Natural killer cell treated with Interleukin-12 subunit alpha and Interleukin-12 subunit beta and Interleukin-15 and Interleukin-18, amount 100 ng/mL, for 72 hours (primary cell): ENCODE results near the gene FKBP6. TPM values are rescaled to one million over a fixed set of nuclear protein-coding genes. Genes with fewer than 3 reads are reported as not detected.
"Not testable (repeated sequence)": the region's sequence is repeated elsewhere in the genome, so short reads cannot be mapped to it uniquely, and the experiment has no call there.

Source experiments
- ATAC-seq, 2 donors: fragments of 150-1000 bp; cut with Tn5 transposase in 1 of 2; sonication (Bioruptor Pico), chemical (Tn5 transposase) in 1 of 2; 2 replicates each; pipeline ENCODE4 v1.10.0; 2021
- DNase-seq: peaks from one replicate; pipeline ENCODE4 v3.0.0; 2022; ENCODE audit warnings: low spot score
- H3K27ac Mint-ChIP-seq, 2 donors: 1 replicate in 1 of 2; 2 replicates in 1 of 2; pipeline ENCODE4 v1.8.0; 2022; ENCODE audit warnings: mixed read lengths in 2 of 2, mild to moderate bottlenecking in 1 of 2, moderate library complexity in 1 of 2
- H3K27me3 Mint-ChIP-seq, 2 donors: 1 replicate in 1 of 2; 2 replicates in 1 of 2; pipeline ENCODE4 v1.8.0; 2022; ENCODE audit warnings: mixed read lengths in 2 of 2
- H3K36me3 Mint-ChIP-seq: one replicate; pipeline ENCODE4 v1.8.0; 2022; ENCODE audit warnings: mixed read lengths
- H3K4me1 Mint-ChIP-seq, 2 donors: 1 replicate in 1 of 2; 2 replicates in 1 of 2; pipeline ENCODE4 v1.8.0; 2022; ENCODE audit warnings: low read depth in 2 of 2, mixed read lengths in 2 of 2, mild to moderate bottlenecking in 1 of 2
- H3K4me3 Mint-ChIP-seq: one replicate; pipeline ENCODE4 v1.8.0; 2022; ENCODE audit warnings: mixed read lengths
- H3K9me3 Mint-ChIP-seq: 2 replicates; pipeline ENCODE4 v1.8.0; 2022; ENCODE audit warnings: mixed read lengths
- total RNA-seq, 2 donors: library from RNA; stranded (reverse); gene quantifications; one replicate each; pipeline ENCODE4 v1.2.3, GENCODE V29; 2022

FKBP6 gene
- not detected for total RNA-seq

DNA sequence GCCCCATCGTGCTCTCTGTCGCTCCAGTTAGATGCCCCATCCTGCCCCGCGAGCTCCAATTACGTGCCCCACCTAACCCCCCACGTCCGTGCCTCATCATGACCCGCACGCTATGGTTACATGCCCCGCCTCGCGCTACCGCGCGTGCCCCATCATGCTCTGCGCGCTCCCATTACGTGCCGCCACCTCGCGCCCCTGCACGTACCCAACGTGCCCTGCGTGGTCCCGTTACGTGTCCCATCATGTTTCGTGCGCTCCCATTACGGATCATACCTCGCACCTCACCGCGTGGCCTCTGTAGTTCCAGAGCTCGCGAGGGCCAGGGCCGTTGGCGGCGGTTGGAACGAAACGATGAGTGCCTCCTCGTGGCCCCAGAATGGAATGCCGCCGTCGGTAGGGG, at the start of gene FKBP6, which contains the start of gene TRIM50:
FKBP6 (plus strand) TSS at position 240 of the 400 bp plus-strand sequence. CDS start 268 bp downstream, outside the sequence.
TRIM50 (minus strand) TSS at position 161 of the 400 bp plus-strand sequence. CDS start 3,295 bp downstream, outside the sequence.
- not testable (repeated sequence) for ATAC-seq, H3K36me3 Mint-ChIP-seq, DNase-seq, H3K4me3 Mint-ChIP-seq, H3K9me3 Mint-ChIP-seq, H3K27me3 Mint-ChIP-seq, H3K27ac Mint-ChIP-seq
- H3K4me1 Mint-ChIP-seq = peaks cover 7 to 11% of the 10 kb centered on the region in 2 donors

DNA sequence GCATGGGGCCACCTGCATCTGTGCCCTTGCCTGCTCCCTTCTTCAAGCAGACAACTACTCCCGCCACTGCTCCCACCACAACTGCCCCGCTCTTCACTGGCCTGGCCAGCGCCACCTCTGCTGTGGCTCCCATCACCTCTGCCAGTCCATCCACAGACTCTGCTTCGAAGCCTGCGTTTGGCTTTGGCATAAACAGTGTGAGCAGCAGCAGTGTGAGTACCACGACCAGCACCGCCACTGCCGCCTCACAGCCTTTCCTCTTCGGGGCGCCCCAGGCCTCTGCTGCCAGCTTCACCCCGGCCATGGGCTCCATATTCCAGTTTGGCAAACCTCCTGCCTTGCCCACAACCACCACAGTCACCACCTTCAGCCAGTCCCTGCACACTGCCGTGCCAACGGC, 30.7 kb upstream of the FKBP6 start:
- H3K9me3 Mint-ChIP-seq, H3K36me3 Mint-ChIP-seq, H3K27ac Mint-ChIP-seq, DNase-seq, H3K4me3 Mint-ChIP-seq, H3K27me3 Mint-ChIP-seq, H3K4me1 Mint-ChIP-seq: not testable (repeated sequence)
- peak; percentile 8 to 46 for ATAC-seq

DNA sequence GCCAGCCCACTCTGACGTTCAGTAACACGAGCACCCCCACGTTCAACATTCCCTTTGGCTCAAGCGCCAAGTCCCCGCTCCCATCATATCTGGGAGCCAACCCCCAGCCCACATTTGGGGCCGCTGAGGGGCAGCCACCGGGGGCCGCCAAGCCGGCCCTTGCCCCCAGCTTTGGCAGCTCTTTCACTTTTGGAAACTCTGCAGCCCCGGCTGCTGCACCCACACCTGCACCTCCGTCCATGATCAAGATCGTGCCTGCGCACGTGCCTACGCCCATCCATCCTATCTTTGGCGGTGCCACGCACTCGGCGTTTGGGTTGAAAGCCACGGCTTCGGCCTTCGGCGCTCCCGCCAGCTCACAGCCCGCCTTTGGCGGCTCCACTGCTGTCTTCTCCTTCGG, 30.3 kb upstream of the FKBP6 start:
- not testable (repeated sequence) for H3K36me3 Mint-ChIP-seq, H3K27me3 Mint-ChIP-seq, H3K4me3 Mint-ChIP-seq, H3K4me1 Mint-ChIP-seq, H3K27ac Mint-ChIP-seq, H3K9me3 Mint-ChIP-seq, DNase-seq, ATAC-seq

GRCh38 chr7:73299812-73300211, 28.1 kb upstream of the FKBP6 start:
- H3K36me3 Mint-ChIP-seq, ATAC-seq, H3K27me3 Mint-ChIP-seq, H3K4me1 Mint-ChIP-seq, DNase-seq, H3K4me3 Mint-ChIP-seq, H3K27ac Mint-ChIP-seq, H3K9me3 Mint-ChIP-seq: not testable (repeated sequence)

- H3K4me3 Mint-ChIP-seq, H3K27ac Mint-ChIP-seq, H3K36me3 Mint-ChIP-seq, DNase-seq, H3K9me3 Mint-ChIP-seq, ATAC-seq, H3K27me3 Mint-ChIP-seq, H3K4me1 Mint-ChIP-seq: not testable (repeated sequence)
These were observed 26.9 kb upstream of the FKBP6 start for GRCh38 chr7:73301108-73301507.

- H3K9me3 Mint-ChIP-seq, ATAC-seq: not testable (repeated sequence)
- peaks cover 18 to 21% of the 10 kb centered on the region in 2 donors for H3K4me1 Mint-ChIP-seq
These were observed 25.1 kb upstream of the FKBP6 start for GRCh38 chr7:73302846-73303245.

GRCh38 chr7:73303546-73303945, 24.4 kb upstream of the FKBP6 start:
- ATAC-seq = no peak

More at GRCh38 chr7:73302846-73303245, 25.1 kb upstream of the FKBP6 start:
- not testable (repeated sequence) for H3K4me3 Mint-ChIP-seq, H3K27me3 Mint-ChIP-seq, DNase-seq, H3K27ac Mint-ChIP-seq
- peaks cover 20% of the 10 kb centered on the region for H3K36me3 Mint-ChIP-seq

GRCh38 chr7:73304071-73304470, 23.9 kb upstream of the FKBP6 start:
- peaks cover 27% of the 10 kb centered on the region in 2 donors for H3K4me1 Mint-ChIP-seq
- no peak overlapping the region for H3K4me3 Mint-ChIP-seq
- no peaks in the 10 kb centered on the region for H3K27me3 Mint-ChIP-seq
- ATAC-seq (no peak), DNase-seq (no peak)
- H3K9me3 Mint-ChIP-seq = no peaks in the 10 kb centered on the region
- H3K36me3 Mint-ChIP-seq = peaks cover 20% of the 10 kb centered on the region
- H3K27ac Mint-ChIP-seq = no peak overlapping the region

More at GRCh38 chr7:73303546-73303945, 24.4 kb upstream of the FKBP6 start:
- H3K27me3 Mint-ChIP-seq = no peaks in the 10 kb centered on the region
- peaks cover 20% of the 10 kb centered on the region for H3K36me3 Mint-ChIP-seq
- H3K27ac Mint-ChIP-seq = no peak overlapping the region
- no peak for DNase-seq
- no peaks in the 10 kb centered on the region for H3K9me3 Mint-ChIP-seq
- H3K4me1 Mint-ChIP-seq = peaks cover 23 to 25% of the 10 kb centered on the region in 2 donors
- no peak overlapping the region for H3K4me3 Mint-ChIP-seq

DNA sequence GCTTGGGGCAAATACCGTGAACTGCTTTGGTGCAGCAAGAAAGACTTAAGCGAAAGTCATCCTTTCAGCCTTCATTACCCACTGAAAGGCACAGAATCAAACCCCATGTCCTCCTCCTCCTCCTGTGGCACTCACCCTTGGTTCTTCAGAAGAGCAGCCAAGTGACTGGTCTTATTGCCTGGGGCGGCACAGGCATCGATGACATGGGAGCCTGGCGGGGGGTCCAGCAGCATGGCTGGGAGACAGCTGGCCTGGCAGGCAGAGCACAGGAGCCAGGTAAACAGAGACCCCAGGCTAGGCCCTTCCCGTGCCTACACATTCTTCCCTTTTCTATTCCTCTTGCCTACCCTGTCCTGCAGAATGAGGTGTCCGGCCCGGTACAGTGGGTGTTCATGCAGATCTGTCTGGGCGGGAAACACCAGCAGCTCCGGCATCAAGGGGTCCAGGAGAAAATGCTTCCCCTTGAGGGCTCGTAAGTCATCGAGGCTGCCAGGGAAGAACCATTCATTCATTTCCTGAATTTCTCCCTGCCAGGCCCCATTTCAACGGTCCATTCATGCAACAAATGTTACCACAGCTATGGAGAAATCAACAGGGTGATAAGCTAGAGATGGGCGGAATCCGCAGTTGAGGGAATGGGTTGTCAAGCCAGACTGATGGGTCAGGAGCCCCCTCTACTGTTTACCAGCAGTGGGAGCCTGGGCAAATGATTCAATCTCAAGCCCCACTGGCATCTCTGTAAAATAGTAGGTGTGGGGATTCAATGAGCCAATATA, 23.2 kb upstream of the FKBP6 start:
- not testable (repeated sequence) for H3K27ac Mint-ChIP-seq, H3K27me3 Mint-ChIP-seq, ATAC-seq, DNase-seq, H3K9me3 Mint-ChIP-seq, H3K4me3 Mint-ChIP-seq
- Mint-ChIP-seq H3K36me3 (peaks cover 20% of the 10 kb centered on the region), H3K4me1 (peaks cover 30 to 31% of the 10 kb centered on the region in 2 donors)

DNA sequence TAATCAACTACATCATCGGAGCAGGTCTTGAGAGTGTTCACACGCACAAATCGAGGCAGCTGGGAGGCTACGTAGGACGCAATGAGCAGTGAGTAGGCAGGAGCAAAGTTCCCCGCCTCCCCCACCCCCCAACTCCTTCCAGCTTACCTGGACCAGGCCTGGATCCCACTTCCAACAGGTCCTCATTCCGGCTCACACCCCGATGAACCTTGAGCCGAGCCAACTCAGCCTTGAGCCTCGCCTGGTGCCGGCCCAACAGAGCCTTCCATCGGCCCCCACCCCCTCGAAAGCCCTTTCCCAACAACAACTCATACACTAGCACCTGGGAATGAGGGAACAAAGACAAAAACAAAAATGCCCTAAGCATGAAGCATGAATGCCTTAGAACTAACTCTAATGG, 20.5 kb upstream of the FKBP6 start:
- Mint-ChIP-seq H3K27me3 (no peaks in the 10 kb centered on the region), H3K4me1 (peaks cover 30 to 31% of the 10 kb centered on the region in 2 donors), H3K36me3 (peaks cover 20% of the 10 kb centered on the region), H3K27ac (peak overlapping the region; percentile 82 to 96), H3K9me3 (no peaks in the 10 kb centered on the region), H3K4me3 (peak overlapping the region; percentile 95)
- DNase-seq = no peak
- no peak for ATAC-seq

- H3K27ac Mint-ChIP-seq = peak overlapping the region; percentile 82 to 96
These were observed 19.8 kb upstream of the FKBP6 start for GRCh38 chr7:73308074-73308664.

DNA sequence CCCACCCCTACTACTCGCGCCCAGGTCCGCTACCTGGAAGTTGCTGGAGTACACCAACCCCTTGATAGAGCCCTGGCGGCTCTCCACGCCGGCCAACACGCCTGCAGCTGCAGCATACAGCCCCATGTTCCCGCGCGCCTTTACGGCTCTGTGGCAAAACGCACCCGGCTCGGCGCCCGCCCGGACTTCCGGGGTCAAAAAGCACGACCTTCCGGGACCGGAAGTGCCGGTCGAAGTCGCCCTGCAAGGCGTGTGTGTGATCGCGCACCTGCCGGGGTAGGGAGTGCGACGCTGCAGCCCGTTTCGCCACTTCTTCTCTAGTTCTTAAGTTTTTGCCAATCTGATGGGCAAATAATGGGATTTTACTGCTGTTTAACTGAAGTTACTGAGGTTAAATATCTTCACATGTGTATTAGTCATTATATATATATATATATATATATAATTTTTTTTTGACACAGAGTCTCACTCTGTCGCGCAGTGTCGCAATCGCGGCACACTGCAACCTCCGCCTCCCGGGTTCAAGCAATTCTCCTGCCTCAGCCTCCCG, 19.2 kb upstream of the FKBP6 start, which contains the start of gene NSUN5:
NSUN5 (minus strand) TSS at position 162 of the 550 bp plus-strand sequence; CDS start at position 126, 36 bp downstream.
- peak within 1 kb of the TSS; percentile 95 for H3K4me3 Mint-ChIP-seq
- DNase-seq (peak; percentile 95), ATAC-seq (peak; percentile 95)
- peak within 1 kb of the TSS; percentile 82 to 96 for H3K27ac Mint-ChIP-seq
- peaks cover 30 to 31% of the 10 kb centered on the region in 2 donors for H3K4me1 Mint-ChIP-seq
- H3K36me3 Mint-ChIP-seq = peaks cover 20% of the 10 kb centered on the region
- no peaks in the 10 kb centered on the region for H3K27me3 Mint-ChIP-seq
- no peaks in the 10 kb centered on the region for H3K9me3 Mint-ChIP-seq

More at GRCh38 chr7:73308074-73308664, 19.8 kb upstream of the FKBP6 start:
- Mint-ChIP-seq H3K4me1 (peaks cover 30 to 31% of the 10 kb centered on the region in 2 donors), H3K9me3 (no peaks in the 10 kb centered on the region), H3K4me3 (peak overlapping the region; percentile 95), H3K36me3 (peaks cover 20% of the 10 kb centered on the region), H3K27me3 (no peaks in the 10 kb centered on the region)
- ATAC-seq (peak; percentile 68), DNase-seq (no peak)

DNA sequence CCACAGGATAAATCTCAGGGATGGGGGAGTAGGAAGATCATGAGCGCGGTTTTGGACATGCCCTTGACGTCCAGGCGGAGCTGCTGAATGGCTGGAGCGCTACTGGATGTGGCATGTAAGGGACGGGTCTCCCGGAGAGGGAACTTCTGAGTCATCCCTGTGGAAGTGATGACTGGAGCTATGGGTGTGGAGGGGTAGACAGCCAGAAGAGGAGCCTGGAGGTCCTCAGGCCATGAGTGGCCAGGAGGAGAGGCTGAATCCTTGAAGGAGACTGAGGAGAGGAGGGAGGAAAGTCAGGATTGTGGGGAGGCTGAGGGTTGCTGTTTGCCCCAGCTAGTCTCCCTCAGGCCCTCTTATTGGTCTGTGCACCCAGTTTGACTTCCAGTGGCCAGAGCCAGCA, 16.5 kb upstream of the FKBP6 start:
- not testable (repeated sequence) for H3K9me3 Mint-ChIP-seq, ATAC-seq, DNase-seq, H3K4me3 Mint-ChIP-seq, H3K27ac Mint-ChIP-seq, H3K27me3 Mint-ChIP-seq
- peaks cover 24% of the 10 kb centered on the region in 2 donors for H3K4me1 Mint-ChIP-seq
- H3K36me3 Mint-ChIP-seq = peaks cover 13% of the 10 kb centered on the region
